Measurements from ENCODE around the gene TSSK1B. TPM values are rescaled to one million over a fixed set of nuclear protein-coding genes. Genes with fewer than 3 reads are reported as not detected.
"Not testable (repeated sequence)": the region's sequence is repeated elsewhere in the genome, so short reads cannot be mapped to it uniquely, and the experiment has no call there.

Gene TSSK1B
- total and polyA plus RNA-seq, 4 donors: 0.06 to 0.28 (median 0.14) TPM; not detected in 1

DNA sequence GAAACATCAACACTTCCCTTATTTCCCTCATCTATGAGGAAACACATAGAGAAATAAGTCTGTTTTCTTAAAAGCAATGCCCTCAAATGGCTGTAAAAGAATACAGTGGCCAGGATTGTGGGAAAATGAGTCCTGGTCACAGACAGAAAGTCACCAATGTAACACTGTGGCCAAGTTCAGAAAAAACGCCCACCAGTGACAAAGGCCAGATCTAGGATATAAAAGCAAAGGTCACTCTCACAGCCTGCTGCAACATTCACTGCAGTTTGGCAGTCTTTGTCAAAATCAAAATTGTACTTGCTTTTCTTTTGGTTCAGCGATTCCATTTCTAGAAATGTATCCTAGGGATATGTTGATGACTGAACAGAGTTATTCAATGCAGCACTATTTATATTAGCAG is 30.5 kb downstream of the TSSK1B start:
- ATAC-seq (ENCODE audit: insufficient read depth, low FRiP score): no peak
- H3K27ac ChIP-seq (ENCODE audit: low read depth in 1 of 2, low read length in 1 of 2): no peak overlapping the region
- WGBS, 2 donors: 85 to 86% methylated on average over 2 of the region's 2 CpGs
- TF ChIP-seq, protein P1, sequence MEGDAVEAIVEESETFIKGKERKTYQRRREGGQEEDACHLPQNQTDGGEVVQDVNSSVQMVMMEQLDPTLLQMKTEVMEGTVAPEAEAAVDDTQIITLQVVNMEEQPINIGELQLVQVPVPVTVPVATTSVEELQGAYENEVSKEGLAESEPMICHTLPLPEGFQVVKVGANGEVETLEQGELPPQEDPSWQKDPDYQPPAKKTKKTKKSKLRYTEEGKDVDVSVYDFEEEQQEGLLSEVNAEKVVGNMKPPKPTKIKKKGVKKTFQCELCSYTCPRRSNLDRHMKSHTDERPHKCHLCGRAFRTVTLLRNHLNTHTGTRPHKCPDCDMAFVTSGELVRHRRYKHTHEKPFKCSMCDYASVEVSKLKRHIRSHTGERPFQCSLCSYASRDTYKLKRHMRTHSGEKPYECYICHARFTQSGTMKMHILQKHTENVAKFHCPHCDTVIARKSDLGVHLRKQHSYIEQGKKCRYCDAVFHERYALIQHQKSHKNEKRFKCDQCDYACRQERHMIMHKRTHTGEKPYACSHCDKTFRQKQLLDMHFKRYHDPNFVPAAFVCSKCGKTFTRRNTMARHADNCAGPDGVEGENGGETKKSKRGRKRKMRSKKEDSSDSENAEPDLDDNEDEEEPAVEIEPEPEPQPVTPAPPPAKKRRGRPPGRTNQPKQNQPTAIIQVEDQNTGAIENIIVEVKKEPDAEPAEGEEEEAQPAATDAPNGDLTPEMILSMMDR (IDR thresholded peaks at IDR 0.05; ENCODE audit: control extremely low read depth, extremely low read depth): no peak
- no peak overlapping the region for H3K4me3 ChIP-seq
- H3K4me1 ChIP-seq (ENCODE audit: control insufficient read depth in 5 of 5, insufficient read depth in 5 of 5, low read length in 5 of 5): no peaks in the 10 kb centered on the region
- H3K27me3 ChIP-seq (ENCODE audit: control insufficient read depth in 3 of 3, insufficient read depth in 3 of 3, low read length in 2 of 3): peaks cover 0 to 3% (median 0%) of the 10 kb centered on the region in 3 donors
- no peaks in the 10 kb centered on the region for H3K9me3 ChIP-seq (ENCODE audit: control insufficient read depth in 4 of 4, insufficient read depth in 3 of 4, low read length in 3 of 4)
- DNase-seq: no peak
- no peak overlapping the region for H3K9ac ChIP-seq (ENCODE audit: insufficient read depth in 1 of 2, low read length in 2 of 2)
- H3K36me3 ChIP-seq (ENCODE audit: control insufficient read depth in 4 of 4, insufficient read depth in 4 of 4, low read length in 4 of 4): no peaks in the 10 kb centered on the region

DNA sequence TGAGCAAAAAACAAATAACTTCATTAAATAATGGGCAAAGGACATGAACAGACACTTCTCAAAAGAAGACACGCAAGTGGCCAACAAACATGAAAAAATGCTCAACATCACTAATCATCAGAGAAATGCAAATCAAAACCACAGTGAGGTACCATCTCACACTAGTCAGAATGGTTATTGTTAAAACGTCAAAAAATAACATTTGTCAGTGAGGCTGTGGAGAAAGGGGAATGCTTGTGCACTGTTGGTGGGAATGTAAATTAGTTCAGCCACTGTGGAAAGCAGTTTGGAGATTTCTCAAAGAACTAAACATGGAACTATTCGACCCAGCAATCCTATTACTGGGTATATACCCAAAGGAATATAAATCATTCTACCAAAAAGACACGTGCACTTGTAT is 36.8 kb downstream of the TSSK1B start:
- not testable (repeated sequence) for H3K36me3 ChIP-seq (ENCODE audit: control insufficient read depth in 4 of 4, insufficient read depth in 4 of 4, low read length in 4 of 4); H3K27ac ChIP-seq (ENCODE audit: low read depth in 1 of 2, low read length in 1 of 2); ATAC-seq (ENCODE audit: insufficient read depth, low FRiP score); H3K27me3 ChIP-seq (ENCODE audit: control insufficient read depth in 3 of 3, insufficient read depth in 3 of 3, low read length in 2 of 3); H3K9me3 ChIP-seq (ENCODE audit: control insufficient read depth in 4 of 4, insufficient read depth in 3 of 4, low read length in 3 of 4); DNase-seq; H3K4me1 ChIP-seq (ENCODE audit: control insufficient read depth in 5 of 5, insufficient read depth in 5 of 5, low read length in 5 of 5); H3K9ac ChIP-seq (ENCODE audit: insufficient read depth in 1 of 2, low read length in 2 of 2); H3K4me3 ChIP-seq
- WGBS, 2 donors: 79 to 80% methylated on average over 4 of the region's 4 CpGs

DNA sequence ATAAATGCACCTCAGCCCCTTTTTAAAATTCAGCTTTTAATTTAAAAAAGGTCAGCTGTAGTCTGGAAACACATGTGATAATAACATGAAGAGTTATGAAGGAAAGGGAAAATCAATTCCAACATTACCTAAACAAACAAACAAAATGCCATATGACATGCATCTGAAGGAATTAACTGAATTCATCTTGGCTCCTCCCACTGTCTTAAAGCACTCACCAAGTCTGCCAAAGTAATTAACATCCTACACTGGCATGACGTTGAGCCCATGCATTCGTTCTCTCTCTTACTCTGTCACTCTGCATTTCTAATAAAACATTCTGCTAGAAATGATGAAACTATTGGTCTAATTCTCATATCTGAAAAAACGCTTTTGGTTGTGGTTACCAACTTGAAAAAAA is 37.7 kb downstream of the TSSK1B start:
- 72 to 79% methylated on average over 3 of the region's 3 CpGs for WGBS, 2 donors
- DNase-seq: no peak
- ATAC-seq (ENCODE audit: insufficient read depth, low FRiP score): no peak
- Histone ChIP-seq H3K27me3 (ENCODE audit: control insufficient read depth in 3 of 3, insufficient read depth in 3 of 3, low read length in 2 of 3) (no peaks in the 10 kb centered on the region), H3K9me3 (ENCODE audit: control insufficient read depth in 4 of 4, insufficient read depth in 3 of 4, low read length in 3 of 4) (no peaks in the 10 kb centered on the region), H3K4me3 (no peak overlapping the region), H3K4me1 (ENCODE audit: control insufficient read depth in 5 of 5, insufficient read depth in 5 of 5, low read length in 5 of 5) (peaks cover 0 to 4% (median 0%) of the 10 kb centered on the region in 5 donors), H3K36me3 (ENCODE audit: control insufficient read depth in 4 of 4, insufficient read depth in 4 of 4, low read length in 4 of 4) (no peaks in the 10 kb centered on the region), H3K27ac (ENCODE audit: low read depth in 1 of 2, low read length in 1 of 2) (no peak overlapping the region), H3K9ac (ENCODE audit: insufficient read depth in 1 of 2, low read length in 2 of 2) (no peak overlapping the region)
- TF ChIP-seq, protein P1 (IDR thresholded peaks at IDR 0.05; ENCODE audit: control extremely low read depth, extremely low read depth): no peak

DNA sequence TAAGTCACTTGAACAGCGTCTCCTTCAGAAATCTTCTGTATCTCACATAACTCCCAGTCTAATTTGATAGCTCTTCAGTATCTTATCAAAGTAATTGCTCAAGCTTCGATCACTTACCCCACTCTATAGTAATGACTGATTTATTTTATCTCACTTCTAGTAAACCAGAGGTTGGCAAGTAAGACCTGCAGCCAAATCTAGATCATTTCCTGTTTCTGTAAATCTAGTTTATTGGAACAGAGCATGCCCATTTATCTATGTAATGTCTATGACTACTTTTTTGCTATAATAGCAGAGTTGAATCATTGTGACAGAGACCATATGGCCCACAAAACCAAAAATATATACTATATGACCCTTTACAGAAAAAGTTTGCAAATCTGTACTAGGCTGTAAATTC is 40.1 kb downstream of the TSSK1B start:
- Histone ChIP-seq H3K9ac (ENCODE audit: insufficient read depth in 1 of 2, low read length in 2 of 2) (no peak overlapping the region), H3K36me3 (ENCODE audit: control insufficient read depth in 4 of 4, insufficient read depth in 4 of 4, low read length in 4 of 4) (no peaks in the 10 kb centered on the region), H3K27me3 (ENCODE audit: control insufficient read depth in 3 of 3, insufficient read depth in 3 of 3, low read length in 2 of 3) (no peaks in the 10 kb centered on the region), H3K4me3 (no peak overlapping the region), H3K27ac (ENCODE audit: low read depth in 1 of 2, low read length in 1 of 2) (no peak overlapping the region), H3K9me3 (ENCODE audit: control insufficient read depth in 4 of 4, insufficient read depth in 3 of 4, low read length in 3 of 4) (no peaks in the 10 kb centered on the region), H3K4me1 (ENCODE audit: control insufficient read depth in 5 of 5, insufficient read depth in 5 of 5, low read length in 5 of 5) (peaks cover 0 to 4% (median 0%) of the 10 kb centered on the region in 5 donors)
- 78 to 88% methylated on average over 2 of the region's 2 CpGs for WGBS, 2 donors
- DNase-seq (peak in 1 of 3 donors; percentile 15), ATAC-seq (ENCODE audit: insufficient read depth, low FRiP score) (no peak)
- TF ChIP-seq, protein P1 (IDR thresholded peaks at IDR 0.05; ENCODE audit: control extremely low read depth, extremely low read depth): no peak
